ENCODE results near the gene ZSCAN5B.
"Not testable (repeated sequence)": the region's sequence is repeated elsewhere in the genome, so short reads cannot be mapped to it uniquely, and the experiment has no call there.

ZSCAN5B gene

DNA sequence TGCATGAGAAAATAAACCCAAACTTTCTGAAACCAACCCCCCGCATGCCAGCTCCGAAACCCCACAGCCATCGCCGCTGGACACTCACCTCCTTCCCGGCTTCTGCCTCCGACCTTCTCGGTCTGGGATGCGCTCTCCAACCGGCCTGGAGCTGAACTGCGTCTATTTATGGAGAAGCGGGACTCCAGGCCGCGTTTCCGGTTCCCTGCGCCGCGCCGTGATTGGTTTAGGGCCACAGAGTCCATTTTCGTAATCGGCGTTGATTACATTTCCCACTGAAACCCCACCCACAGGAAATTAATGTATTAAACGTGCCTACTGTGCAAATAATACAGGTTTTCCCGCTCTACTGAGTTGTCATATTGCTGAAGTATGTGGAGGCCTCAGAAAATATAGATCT, at the start of gene ZSCAN5B:
TSS of gene ZSCAN5B (minus strand) at position 138 of the 400 bp plus-strand sequence. CDS start 4,731 bp downstream, outside the sequence.
- not testable (repeated sequence) for H3K27me3 ChIP-seq (ENCODE audit: control insufficient read depth, insufficient read depth, low read length); H3K36me3 ChIP-seq (ENCODE audit: control insufficient read depth, insufficient read depth, low read length); H3K4me1 ChIP-seq (ENCODE audit: control insufficient read depth, insufficient read depth, low read length); H3K27ac ChIP-seq (ENCODE audit: low read length); H3K4me3 ChIP-seq (ENCODE audit: low read length); DNase-seq (ENCODE audit: low read depth, low spot score); H3K9me3 ChIP-seq (ENCODE audit: control insufficient read depth, insufficient read depth, low read length)
- WGBS (ENCODE audit: insufficient coverage, insufficient read length): no CpG with 5 or more reads among the region's 23 CpGs

- H3K27ac ChIP-seq (ENCODE audit: low read length); H3K27me3 ChIP-seq (ENCODE audit: control insufficient read depth, insufficient read depth, low read length); H3K36me3 ChIP-seq (ENCODE audit: control insufficient read depth, insufficient read depth, low read length); H3K4me3 ChIP-seq (ENCODE audit: low read length); H3K9me3 ChIP-seq (ENCODE audit: control insufficient read depth, insufficient read depth, low read length); DNase-seq (ENCODE audit: low read depth, low spot score); H3K4me1 ChIP-seq (ENCODE audit: control insufficient read depth, insufficient read depth, low read length): not testable (repeated sequence)
- WGBS (ENCODE audit: insufficient coverage, insufficient read length): no CpG with 5 or more reads among the region's 4 CpGs
Observed at GRCh38 chr19:56245764-56246163, 48.2 kb upstream of the ZSCAN5B start.

- no peak overlapping the region for H3K4me3 ChIP-seq (ENCODE audit: low read length)
- H3K27me3 ChIP-seq (ENCODE audit: control insufficient read depth, insufficient read depth, low read length): no peaks in the 10 kb centered on the region
- H3K4me1 ChIP-seq (ENCODE audit: control insufficient read depth, insufficient read depth, low read length): no peaks in the 10 kb centered on the region
- H3K9me3 ChIP-seq (ENCODE audit: control insufficient read depth, insufficient read depth, low read length): peaks cover 1% of the 10 kb centered on the region; the same call in 1 of the 2 replicates
- WGBS (ENCODE audit: insufficient coverage, insufficient read length): no CpG with 5 or more reads among the region's 7 CpGs
- H3K27ac ChIP-seq (ENCODE audit: low read length): no peak overlapping the region
- no peak for DNase-seq (ENCODE audit: low read depth, low spot score)
- H3K36me3 ChIP-seq (ENCODE audit: control insufficient read depth, insufficient read depth, low read length): no peaks in the 10 kb centered on the region
Observed at GRCh38 chr19:56245121-56245740, 47.6 kb upstream of the ZSCAN5B start.

DNA sequence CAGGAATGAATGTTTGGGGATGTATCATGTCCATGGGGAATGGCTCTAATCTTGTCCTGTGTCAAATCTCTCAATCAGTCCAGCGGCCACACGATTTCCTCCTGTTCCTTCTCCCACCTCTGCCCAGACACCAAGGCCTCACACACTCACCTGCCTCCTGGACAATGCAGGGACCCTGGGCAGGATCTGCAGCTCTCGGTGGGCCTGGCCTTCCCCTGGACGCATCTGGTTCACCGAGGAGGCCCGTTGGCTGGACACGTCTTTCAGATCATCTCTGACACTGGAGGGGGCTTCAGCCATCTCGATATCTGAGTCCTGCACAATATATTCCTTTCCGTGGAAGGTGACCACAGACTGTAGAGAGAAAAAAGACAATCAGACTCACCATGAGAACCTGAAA, 25.9 kb upstream of the ZSCAN5B start:
- DNase-seq (ENCODE audit: low read depth, low spot score): no peak
- no peaks in the 10 kb centered on the region for H3K36me3 ChIP-seq (ENCODE audit: control insufficient read depth, insufficient read depth, low read length)
- no peak overlapping the region for H3K4me3 ChIP-seq (ENCODE audit: low read length)
- no peaks in the 10 kb centered on the region for H3K9me3 ChIP-seq (ENCODE audit: control insufficient read depth, insufficient read depth, low read length)
- no CpG with 5 or more reads among the region's 9 CpGs for WGBS (ENCODE audit: insufficient coverage, insufficient read length)
- H3K27me3 ChIP-seq (ENCODE audit: control insufficient read depth, insufficient read depth, low read length): no peaks in the 10 kb centered on the region
- H3K27ac ChIP-seq (ENCODE audit: low read length): no peak overlapping the region
- no peaks in the 10 kb centered on the region for H3K4me1 ChIP-seq (ENCODE audit: control insufficient read depth, insufficient read depth, low read length)

- Histone ChIP-seq H3K9me3 (ENCODE audit: control insufficient read depth, insufficient read depth, low read length) (no peaks in the 10 kb centered on the region), H3K4me3 (ENCODE audit: low read length) (no peak overlapping the region), H3K27ac (ENCODE audit: low read length) (no peak overlapping the region), H3K27me3 (ENCODE audit: control insufficient read depth, insufficient read depth, low read length) (no peaks in the 10 kb centered on the region), H3K4me1 (ENCODE audit: control insufficient read depth, insufficient read depth, low read length) (no peaks in the 10 kb centered on the region), H3K36me3 (ENCODE audit: control insufficient read depth, insufficient read depth, low read length) (no peaks in the 10 kb centered on the region)
- no peak for DNase-seq (ENCODE audit: low read depth, low spot score)
- no CpG with 5 or more reads among the region's 6 CpGs for WGBS (ENCODE audit: insufficient coverage, insufficient read length)
Observed at GRCh38 chr19:56222901-56223300, 25.3 kb upstream of the ZSCAN5B start.

DNA sequence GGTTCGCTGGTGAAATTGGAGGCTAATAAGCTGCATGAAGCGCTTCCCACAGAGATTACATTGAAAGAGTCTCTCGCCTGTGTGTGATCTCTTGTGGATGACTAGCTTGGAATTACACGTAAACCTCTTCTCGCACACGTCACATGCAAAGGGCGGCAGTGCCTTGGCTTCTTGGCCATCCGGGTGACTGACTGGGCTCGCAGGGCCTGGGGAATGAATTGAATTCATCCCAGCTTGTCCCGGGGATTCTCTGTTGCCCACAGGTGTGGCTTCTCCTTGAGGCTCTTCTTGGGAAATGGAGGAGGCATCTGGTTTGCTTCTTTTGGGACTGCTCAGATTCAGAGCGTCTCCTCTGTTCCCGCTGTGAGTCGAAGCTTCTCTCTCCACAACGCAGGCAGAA, 24.3 kb upstream of the ZSCAN5B start:
- H3K36me3 ChIP-seq (ENCODE audit: control insufficient read depth, insufficient read depth, low read length): no peaks in the 10 kb centered on the region
- no CpG with 5 or more reads among the region's 14 CpGs for WGBS (ENCODE audit: insufficient coverage, insufficient read length)
- no peaks in the 10 kb centered on the region for H3K27me3 ChIP-seq (ENCODE audit: control insufficient read depth, insufficient read depth, low read length)
- H3K4me3 ChIP-seq (ENCODE audit: low read length): no peak overlapping the region
- no peak for DNase-seq (ENCODE audit: low read depth, low spot score)
- no peak overlapping the region for H3K27ac ChIP-seq (ENCODE audit: low read length)
- no peaks in the 10 kb centered on the region for H3K4me1 ChIP-seq (ENCODE audit: control insufficient read depth, insufficient read depth, low read length)
- H3K9me3 ChIP-seq (ENCODE audit: control insufficient read depth, insufficient read depth, low read length): no peaks in the 10 kb centered on the region

- H3K4me3 ChIP-seq (ENCODE audit: low read length); H3K27me3 ChIP-seq (ENCODE audit: control insufficient read depth, insufficient read depth, low read length); H3K27ac ChIP-seq (ENCODE audit: low read length); DNase-seq (ENCODE audit: low read depth, low spot score); H3K4me1 ChIP-seq (ENCODE audit: control insufficient read depth, insufficient read depth, low read length); H3K9me3 ChIP-seq (ENCODE audit: control insufficient read depth, insufficient read depth, low read length); H3K36me3 ChIP-seq (ENCODE audit: control insufficient read depth, insufficient read depth, low read length): not testable (repeated sequence)
- no CpG with 5 or more reads among the region's 9 CpGs for WGBS (ENCODE audit: insufficient coverage, insufficient read length)
Observed at GRCh38 chr19:56221442-56221841, 23.9 kb upstream of the ZSCAN5B start.

GRCh38 chr19:56218961-56219360, 21.4 kb upstream of the ZSCAN5B start:
- Histone ChIP-seq H3K9me3 (ENCODE audit: control insufficient read depth, insufficient read depth, low read length) (no peaks in the 10 kb centered on the region), H3K4me1 (ENCODE audit: control insufficient read depth, insufficient read depth, low read length) (no peaks in the 10 kb centered on the region), H3K36me3 (ENCODE audit: control insufficient read depth, insufficient read depth, low read length) (no peaks in the 10 kb centered on the region), H3K4me3 (ENCODE audit: low read length) (no peak overlapping the region), H3K27me3 (ENCODE audit: control insufficient read depth, insufficient read depth, low read length) (no peaks in the 10 kb centered on the region), H3K27ac (ENCODE audit: low read length) (no peak overlapping the region)
- WGBS (ENCODE audit: insufficient coverage, insufficient read length): no CpG with 5 or more reads among the region's 10 CpGs
- no peak for DNase-seq (ENCODE audit: low read depth, low spot score)

- no CpG with 5 or more reads among the region's 79 CpGs for WGBS (ENCODE audit: insufficient coverage, insufficient read length)
- Histone ChIP-seq H3K4me1 (ENCODE audit: control insufficient read depth, insufficient read depth, low read length) (no peaks in the 10 kb centered on the region), H3K9me3 (ENCODE audit: control insufficient read depth, insufficient read depth, low read length) (no peaks in the 10 kb centered on the region), H3K4me3 (ENCODE audit: low read length) (peak overlapping the region; percentile 19; the same call in 1 of the 2 replicates), H3K27ac (ENCODE audit: low read length) (no peak overlapping the region), H3K27me3 (ENCODE audit: control insufficient read depth, insufficient read depth, low read length) (no peaks in the 10 kb centered on the region), H3K36me3 (ENCODE audit: control insufficient read depth, insufficient read depth, low read length) (no peaks in the 10 kb centered on the region)
- peak; percentile 25 for DNase-seq (ENCODE audit: low read depth, low spot score)
Observed at GRCh38 chr19:56217039-56217949, 19.7 kb upstream of the ZSCAN5B start.

- no peaks in the 10 kb centered on the region for H3K4me1 ChIP-seq (ENCODE audit: control insufficient read depth, insufficient read depth, low read length)
- H3K27ac ChIP-seq (ENCODE audit: low read length): no peak overlapping the region
- no peaks in the 10 kb centered on the region for H3K9me3 ChIP-seq (ENCODE audit: control insufficient read depth, insufficient read depth, low read length)
- DNase-seq (ENCODE audit: low read depth, low spot score): no peak
- no CpG with 5 or more reads among the region's 4 CpGs for WGBS (ENCODE audit: insufficient coverage, insufficient read length)
- no peaks in the 10 kb centered on the region for H3K27me3 ChIP-seq (ENCODE audit: control insufficient read depth, insufficient read depth, low read length)
- H3K4me3 ChIP-seq (ENCODE audit: low read length): no peak overlapping the region
- no peaks in the 10 kb centered on the region for H3K36me3 ChIP-seq (ENCODE audit: control insufficient read depth, insufficient read depth, low read length)
Observed at GRCh38 chr19:56211718-56212117, 14.1 kb upstream of the ZSCAN5B start.
